ENCODE data around the gene SCFD2. TPM values are rescaled to one million over a fixed set of nuclear protein-coding genes. Genes with fewer than 3 reads are reported as not detected.
A peak's percentile ranks its signal among the peaks of the same experiment; 100 is the strongest.

The SCFD2 gene
- total RNA-seq, 4 donors from 2014 or later, result 14.3 to 37.8 (median 27.7) TPM

DNA sequence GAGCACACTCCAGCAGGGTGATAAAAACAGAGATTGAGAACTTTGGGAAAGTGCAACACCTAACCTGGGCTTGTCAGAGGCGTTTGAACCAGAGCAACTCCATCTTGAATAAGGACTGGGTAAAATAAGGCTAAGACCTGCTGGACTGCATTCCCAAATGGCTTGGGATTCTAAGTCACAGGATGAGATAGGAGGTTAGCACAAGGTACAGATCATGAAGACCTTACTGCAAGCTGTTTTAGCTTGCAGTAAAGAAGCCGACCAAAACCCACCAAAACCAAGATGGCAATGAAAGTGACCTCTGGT is 43.9 kb downstream of the SCFD2 start:
- Histone ChIP-seq H3K36me3 (no peaks in the 10 kb centered on the region), H3K4me3 (no peak overlapping the region), H3K9me3 (no peaks in the 10 kb centered on the region), H3K4me1 (peaks cover 3 to 8% (median 6%) of the 10 kb centered on the region in 3 donors), H3K27me3 (no peaks in the 10 kb centered on the region), H3K27ac (peak overlapping the region; percentile 24 to 41 (median 38))
- intact Hi-C loops (cut with DNase I), result no loop called here
- no peak for DNase-seq
- 81 to 87% methylated on average over 2 of the region's 2 CpGs for WGBS, 2 donors
- TF ChIP-seq, protein P1, sequence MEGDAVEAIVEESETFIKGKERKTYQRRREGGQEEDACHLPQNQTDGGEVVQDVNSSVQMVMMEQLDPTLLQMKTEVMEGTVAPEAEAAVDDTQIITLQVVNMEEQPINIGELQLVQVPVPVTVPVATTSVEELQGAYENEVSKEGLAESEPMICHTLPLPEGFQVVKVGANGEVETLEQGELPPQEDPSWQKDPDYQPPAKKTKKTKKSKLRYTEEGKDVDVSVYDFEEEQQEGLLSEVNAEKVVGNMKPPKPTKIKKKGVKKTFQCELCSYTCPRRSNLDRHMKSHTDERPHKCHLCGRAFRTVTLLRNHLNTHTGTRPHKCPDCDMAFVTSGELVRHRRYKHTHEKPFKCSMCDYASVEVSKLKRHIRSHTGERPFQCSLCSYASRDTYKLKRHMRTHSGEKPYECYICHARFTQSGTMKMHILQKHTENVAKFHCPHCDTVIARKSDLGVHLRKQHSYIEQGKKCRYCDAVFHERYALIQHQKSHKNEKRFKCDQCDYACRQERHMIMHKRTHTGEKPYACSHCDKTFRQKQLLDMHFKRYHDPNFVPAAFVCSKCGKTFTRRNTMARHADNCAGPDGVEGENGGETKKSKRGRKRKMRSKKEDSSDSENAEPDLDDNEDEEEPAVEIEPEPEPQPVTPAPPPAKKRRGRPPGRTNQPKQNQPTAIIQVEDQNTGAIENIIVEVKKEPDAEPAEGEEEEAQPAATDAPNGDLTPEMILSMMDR (IDR thresholded peaks at IDR 0.05), result no peak
- no peak for TF ChIP-seq POLR2A (IDR thresholded peaks at IDR 0.05)

DNA sequence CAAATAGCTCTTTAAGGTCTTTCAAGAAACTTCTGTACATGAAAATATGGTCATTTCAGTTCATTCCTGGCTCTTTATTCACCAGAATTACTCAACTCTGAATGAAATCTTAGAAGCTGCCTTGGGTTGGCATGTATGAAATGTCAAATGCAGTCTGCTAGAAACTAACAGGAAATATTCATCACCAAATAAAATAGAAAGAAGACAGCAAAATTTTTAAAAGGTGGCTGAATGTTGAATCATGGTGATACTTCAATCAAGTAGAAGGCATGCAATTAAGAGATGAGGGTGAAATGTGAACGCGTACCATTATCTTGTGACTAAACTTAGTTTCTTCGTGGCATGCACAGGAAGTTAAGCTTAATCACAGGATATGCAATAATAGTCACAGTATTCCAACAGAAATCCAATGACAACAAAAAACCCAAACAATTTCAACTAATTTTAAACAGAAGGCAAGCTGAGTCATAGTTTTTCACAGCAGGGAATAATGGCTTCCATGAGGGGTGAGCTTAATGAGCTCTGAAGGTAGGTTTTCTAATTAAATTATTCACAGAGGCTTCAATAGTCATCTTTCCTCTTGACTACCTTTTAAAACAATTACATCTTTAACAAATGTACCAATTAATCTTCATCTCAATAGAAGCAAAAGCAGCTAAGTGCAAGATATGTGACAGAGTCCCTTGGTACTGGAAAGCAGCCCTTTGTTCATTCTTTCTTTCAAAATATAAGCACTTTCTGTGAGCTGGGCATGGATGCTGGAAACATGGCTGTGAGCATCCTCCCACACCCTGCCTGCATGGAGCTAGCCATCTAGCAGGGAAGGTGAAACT is 44.5 kb downstream of the SCFD2 start:
- peak overlapping the region in 1 of 4 donors; percentile 4 for H3K4me3 ChIP-seq
- no peaks in the 10 kb centered on the region for H3K36me3 ChIP-seq
- intact Hi-C loops (cut with DNase I), result no loop called here
- DNase-seq, result no peak
- peaks cover 3 to 8% (median 6%) of the 10 kb centered on the region in 3 donors for H3K4me1 ChIP-seq
- WGBS, 2 donors, result 36 to 47% methylated on average over 3 of the region's 3 CpGs
- TF ChIP-seq, protein P1 (IDR thresholded peaks at IDR 0.05), result no peak
- no peak for TF ChIP-seq POLR2A (IDR thresholded peaks at IDR 0.05)
- H3K9me3 ChIP-seq, result no peaks in the 10 kb centered on the region
- H3K27ac ChIP-seq, result peak overlapping the region; percentile 24 to 41 (median 38)
- no peaks in the 10 kb centered on the region for H3K27me3 ChIP-seq

DNA sequence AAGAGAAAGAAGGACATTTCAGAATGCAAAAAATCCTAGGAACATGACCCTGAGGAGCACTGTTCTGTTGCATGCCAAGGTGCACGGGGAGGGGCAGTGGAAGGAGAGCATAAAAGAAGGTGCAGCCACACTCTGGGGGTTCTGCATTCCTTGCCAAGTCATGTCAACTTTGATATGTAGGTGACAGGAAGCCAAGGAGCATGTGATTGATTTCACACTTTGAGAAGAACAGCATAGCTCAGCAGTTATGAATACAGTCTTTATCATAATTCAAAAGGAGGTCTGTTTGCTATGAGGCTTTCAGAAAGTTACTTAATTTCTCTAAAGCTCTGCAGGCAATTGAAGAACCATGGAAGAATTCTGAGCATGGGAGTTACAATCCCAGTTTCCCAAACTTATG is 50.6 kb downstream of the SCFD2 start:
- DNase-seq, result no peak
- H3K9me3 ChIP-seq, result no peaks in the 10 kb centered on the region
- no peak for TF ChIP-seq POLR2A (IDR thresholded peaks at IDR 0.05)
- TF ChIP-seq, protein P1 (IDR thresholded peaks at IDR 0.05), result no peak
- no peak overlapping the region for H3K4me3 ChIP-seq
- H3K27ac ChIP-seq, result no peak overlapping the region
- intact Hi-C loops (cut with DNase I), result no loop called here
- no peaks in the 10 kb centered on the region for H3K4me1 ChIP-seq
- 79 to 80% methylated on average over 1 of the region's 1 CpG for WGBS, 2 donors
- H3K27me3 ChIP-seq, result no peaks in the 10 kb centered on the region
- H3K36me3 ChIP-seq, result no peaks in the 10 kb centered on the region

DNA sequence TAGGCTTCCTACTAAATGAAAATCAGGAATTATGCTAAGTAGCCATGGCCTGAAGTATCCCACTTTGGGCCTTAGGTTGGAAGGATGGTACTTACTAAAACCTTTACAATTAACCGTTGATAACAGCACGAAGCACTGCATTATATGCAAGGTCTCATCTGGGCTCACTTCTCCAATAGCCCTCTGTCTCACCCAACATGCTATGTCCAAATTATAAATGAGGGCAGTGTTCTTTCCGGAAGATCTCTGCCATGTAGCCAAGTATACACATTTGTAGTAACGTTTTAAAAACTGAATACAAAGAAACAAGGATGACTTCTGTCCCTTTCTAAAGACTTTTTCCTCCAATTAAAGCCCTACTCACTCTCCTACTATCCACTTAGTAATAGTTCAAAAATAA is 51.6 kb downstream of the SCFD2 start:
- Histone ChIP-seq H3K9me3 (no peaks in the 10 kb centered on the region), H3K27ac (no peak overlapping the region), H3K4me3 (no peak overlapping the region), H3K4me1 (no peaks in the 10 kb centered on the region), H3K27me3 (no peaks in the 10 kb centered on the region), H3K36me3 (no peaks in the 10 kb centered on the region)
- intact Hi-C loops (cut with DNase I), result no loop called here
- WGBS, 2 donors, result 80 to 89% methylated on average over 4 of the region's 4 CpGs
- DNase-seq, result no peak
- no peak for TF ChIP-seq POLR2A (IDR thresholded peaks at IDR 0.05)
- TF ChIP-seq, protein P1 (IDR thresholded peaks at IDR 0.05), result no peak

DNA sequence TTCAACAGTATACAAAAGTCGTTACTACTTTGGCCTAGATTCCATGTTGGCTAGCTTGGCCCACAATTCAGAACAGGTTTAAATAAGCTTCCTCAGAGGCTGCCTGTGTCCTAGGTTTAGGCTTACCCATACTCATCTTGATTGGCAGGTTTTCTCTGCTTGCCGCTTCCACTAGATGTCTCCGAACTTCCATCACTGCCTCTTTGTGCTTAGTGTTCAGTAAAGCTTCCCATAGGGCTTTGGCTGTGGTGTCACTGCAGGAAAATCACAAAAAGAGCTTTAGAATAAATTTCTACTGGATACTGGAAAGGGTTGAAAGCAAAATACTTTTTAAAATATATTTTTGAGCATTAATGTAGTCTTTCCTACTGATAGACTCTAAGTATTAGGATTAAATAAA is 52.4 kb downstream of the SCFD2 start:
- intact Hi-C loops (cut with DNase I), result no loop called here
- no peak for DNase-seq
- no peaks in the 10 kb centered on the region for H3K27me3 ChIP-seq
- no peaks in the 10 kb centered on the region for H3K9me3 ChIP-seq
- H3K4me1 ChIP-seq, result no peaks in the 10 kb centered on the region
- no peaks in the 10 kb centered on the region for H3K36me3 ChIP-seq
- H3K27ac ChIP-seq, result no peak overlapping the region
- 92% methylated on average over 3 of the region's 3 CpGs for WGBS, 2 donors
- H3K4me3 ChIP-seq, result no peak overlapping the region
- no peak for TF ChIP-seq POLR2A (IDR thresholded peaks at IDR 0.05)
- TF ChIP-seq, protein P1 (IDR thresholded peaks at IDR 0.05), result peak in 1 of 6 experiments; percentile 3
